Nephron (organoid): Measurements from ENCODE around the gene PTCD2.
A peak's percentile ranks its signal among the peaks of the same experiment; 100 is the strongest.

ENCODE experiments used
- H3K27ac Mint-ChIP-seq, 3 experiments: 2 replicates each; pipeline ENCODE4 v1.8.0; 2020; ENCODE audit warnings: mixed read lengths in 3 of 3, mild to moderate bottlenecking in 2 of 3, moderate library complexity in 1 of 3
- H3K27me3 Mint-ChIP-seq: 2 replicates; pipeline ENCODE4 v1.8.0; 2021; ENCODE audit warnings: low read depth, mild to moderate bottlenecking, moderate library complexity, mixed read lengths
- H3K36me3 Mint-ChIP-seq: 2 replicates; pipeline ENCODE4 v1.8.0; 2020; ENCODE audit warnings: low read depth, mixed read lengths
- H3K4me1 Mint-ChIP-seq: 2 replicates; pipeline ENCODE4 v1.8.0; 2020; ENCODE audit warnings: mixed read lengths
- H3K4me3 Mint-ChIP-seq, 3 experiments: 2 replicates each; pipeline ENCODE4 v1.8.0; 2020; ENCODE audit warnings: mild to moderate bottlenecking in 3 of 3, mixed read lengths in 3 of 3, moderate library complexity in 2 of 3
- H3K9me3 Mint-ChIP-seq: 2 replicates; pipeline ENCODE4 v1.8.0; 2020; ENCODE audit warnings: mixed read lengths
- TF ChIP-seq, protein P1 (sequence below), 3 experiments: fragments of 200-600 bp; sonication (generic); IDR thresholded peaks; one replicate each; pipeline ENCODE4 v1.5.0; 2021; ENCODE audit warnings: antibody characterized with exemption in 3 of 3; ENCODE audit not compliant: unreplicated experiment in 3 of 3

The PTCD2 gene

DNA sequence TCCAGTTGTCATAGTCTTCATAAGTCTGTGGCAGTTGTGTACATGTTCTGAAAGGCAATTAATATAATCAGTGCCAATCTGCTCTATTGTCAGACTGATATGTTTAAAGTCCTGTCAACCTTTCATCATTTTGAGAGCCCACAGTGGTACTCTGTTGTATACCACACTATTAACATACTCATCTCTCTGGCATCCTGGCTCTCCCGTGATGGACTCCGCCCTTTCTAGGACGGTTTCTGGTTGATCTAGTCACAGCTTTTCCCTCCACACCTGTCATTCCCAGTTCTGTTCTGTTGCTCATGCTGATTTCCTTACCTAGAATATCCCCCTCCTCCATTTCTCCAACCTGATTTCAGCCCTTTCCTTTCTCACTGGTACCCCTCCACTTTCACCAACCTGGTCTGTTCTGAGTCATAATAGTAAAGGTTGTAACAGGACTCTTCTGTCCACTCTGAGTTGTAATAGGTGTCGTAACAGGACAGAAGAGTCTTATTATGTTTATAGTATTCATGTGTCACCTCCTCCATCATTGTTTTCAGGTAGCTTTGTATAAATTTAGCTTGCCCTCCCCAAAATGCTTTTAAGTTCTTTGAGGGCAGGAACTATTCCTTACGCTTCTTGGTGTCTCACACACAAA is 4.1 kb downstream of the PTCD2 start:
- peaks cover 32% of the 10 kb centered on the region for H3K36me3 Mint-ChIP-seq

DNA sequence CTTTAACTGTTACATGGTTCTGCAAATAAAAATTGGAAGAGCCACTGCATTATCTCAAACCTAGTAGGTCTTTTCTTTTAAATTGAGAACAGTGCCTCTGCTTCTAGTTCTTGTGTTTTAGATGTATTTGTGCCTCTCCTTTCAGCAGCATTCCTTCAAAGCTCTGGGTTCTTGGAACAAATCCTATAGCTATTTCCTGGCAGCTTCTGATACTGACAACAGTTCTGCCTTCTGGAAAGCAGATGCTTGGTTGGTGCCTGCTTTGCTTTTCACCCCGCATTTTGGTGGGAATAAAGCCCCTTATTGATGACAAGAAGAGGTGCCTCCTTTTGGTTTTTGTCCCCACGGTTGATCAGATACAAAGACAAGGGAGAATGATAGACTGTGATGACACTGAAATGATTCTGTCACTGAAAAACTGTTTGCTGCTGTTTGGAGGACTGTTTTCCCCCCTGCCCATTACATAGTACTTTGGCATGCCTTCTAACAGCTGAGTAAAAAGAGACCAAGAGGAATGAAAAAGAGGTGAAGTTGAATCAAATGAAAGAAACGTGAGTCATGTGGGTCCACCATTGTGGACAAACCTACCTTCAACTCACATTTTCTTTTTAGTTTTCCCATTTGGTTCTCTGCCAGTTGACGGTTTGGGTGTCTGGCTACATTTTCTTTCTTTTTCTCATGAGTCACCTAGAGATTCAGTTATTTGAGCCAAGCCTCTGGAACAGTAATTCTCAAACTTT is 5.6 kb downstream of the PTCD2 start:
- no peaks in the 10 kb centered on the region for H3K27me3 Mint-ChIP-seq
- H3K4me1 Mint-ChIP-seq: peaks cover 8% of the 10 kb centered on the region
- H3K27ac Mint-ChIP-seq: no peak overlapping the region
- H3K36me3 Mint-ChIP-seq: peaks cover 40% of the 10 kb centered on the region
- TF ChIP-seq, protein P1, sequence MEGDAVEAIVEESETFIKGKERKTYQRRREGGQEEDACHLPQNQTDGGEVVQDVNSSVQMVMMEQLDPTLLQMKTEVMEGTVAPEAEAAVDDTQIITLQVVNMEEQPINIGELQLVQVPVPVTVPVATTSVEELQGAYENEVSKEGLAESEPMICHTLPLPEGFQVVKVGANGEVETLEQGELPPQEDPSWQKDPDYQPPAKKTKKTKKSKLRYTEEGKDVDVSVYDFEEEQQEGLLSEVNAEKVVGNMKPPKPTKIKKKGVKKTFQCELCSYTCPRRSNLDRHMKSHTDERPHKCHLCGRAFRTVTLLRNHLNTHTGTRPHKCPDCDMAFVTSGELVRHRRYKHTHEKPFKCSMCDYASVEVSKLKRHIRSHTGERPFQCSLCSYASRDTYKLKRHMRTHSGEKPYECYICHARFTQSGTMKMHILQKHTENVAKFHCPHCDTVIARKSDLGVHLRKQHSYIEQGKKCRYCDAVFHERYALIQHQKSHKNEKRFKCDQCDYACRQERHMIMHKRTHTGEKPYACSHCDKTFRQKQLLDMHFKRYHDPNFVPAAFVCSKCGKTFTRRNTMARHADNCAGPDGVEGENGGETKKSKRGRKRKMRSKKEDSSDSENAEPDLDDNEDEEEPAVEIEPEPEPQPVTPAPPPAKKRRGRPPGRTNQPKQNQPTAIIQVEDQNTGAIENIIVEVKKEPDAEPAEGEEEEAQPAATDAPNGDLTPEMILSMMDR (IDR thresholded peaks at IDR 0.05; ENCODE audit: unreplicated experiment in 3 of 3): no peak
- no peak overlapping the region for H3K4me3 Mint-ChIP-seq
- no peaks in the 10 kb centered on the region for H3K9me3 Mint-ChIP-seq

More for the DNA sequence above, 4.1 kb downstream of the PTCD2 start:
- no peaks in the 10 kb centered on the region for H3K9me3 Mint-ChIP-seq
- TF ChIP-seq, protein P1 (IDR thresholded peaks at IDR 0.05; ENCODE audit: unreplicated experiment in 3 of 3): no peak
- H3K4me1 Mint-ChIP-seq: peaks cover 13% of the 10 kb centered on the region
- H3K4me3 Mint-ChIP-seq: peak overlapping the region in 2 of 3 experiments; percentile 17 to 40
- no peaks in the 10 kb centered on the region for H3K27me3 Mint-ChIP-seq
- H3K27ac Mint-ChIP-seq: no peak overlapping the region

DNA sequence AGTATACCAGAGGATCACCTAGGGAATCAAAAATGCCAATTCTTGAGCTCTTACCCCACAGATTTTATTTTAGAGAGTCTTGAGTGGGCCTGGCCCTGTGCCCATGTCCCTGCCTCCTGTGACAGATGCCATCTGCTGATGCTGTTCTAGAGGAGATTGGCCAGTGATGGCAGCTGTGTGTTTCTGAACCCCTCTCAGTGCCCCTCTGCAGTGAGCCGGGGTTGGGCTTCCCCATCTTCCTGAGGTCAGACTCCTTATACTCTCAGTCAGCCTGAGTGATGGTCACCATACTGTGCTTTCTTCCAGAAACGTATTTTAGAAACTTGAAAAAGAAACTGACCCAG is 6.1 kb downstream of the PTCD2 start:
- peaks cover 8% of the 10 kb centered on the region for H3K4me1 Mint-ChIP-seq
- no peaks in the 10 kb centered on the region for H3K9me3 Mint-ChIP-seq
- H3K27me3 Mint-ChIP-seq: no peaks in the 10 kb centered on the region
- peaks cover 46% of the 10 kb centered on the region for H3K36me3 Mint-ChIP-seq
- H3K27ac Mint-ChIP-seq: no peak overlapping the region
- no peak overlapping the region for H3K4me3 Mint-ChIP-seq
- TF ChIP-seq, protein P1 (IDR thresholded peaks at IDR 0.05; ENCODE audit: unreplicated experiment in 3 of 3): no peak

DNA sequence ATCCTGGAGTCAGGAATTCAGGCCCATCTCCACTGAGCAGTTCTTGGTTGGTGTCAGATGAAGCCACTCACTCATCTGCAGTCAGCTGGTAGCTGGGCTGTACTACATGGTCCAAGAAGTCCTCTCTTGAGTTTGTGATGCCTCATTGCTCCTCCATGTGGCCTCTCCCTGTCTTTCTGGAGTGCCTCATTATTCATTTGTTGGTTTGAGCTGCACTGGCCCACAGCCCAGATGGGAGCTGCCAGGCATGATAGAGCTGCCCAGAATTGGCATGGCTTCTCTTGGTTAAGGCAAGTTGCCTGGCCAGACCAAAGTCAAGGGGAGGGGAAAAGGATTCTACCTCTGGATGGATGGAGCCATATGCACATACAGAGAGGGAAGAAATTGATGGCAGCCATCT is 8.0 kb downstream of the PTCD2 start:
- Mint-ChIP-seq H3K4me3 (no peak overlapping the region), H3K27ac (no peak overlapping the region), H3K9me3 (no peaks in the 10 kb centered on the region), H3K27me3 (no peaks in the 10 kb centered on the region), H3K4me1 (peaks cover 8% of the 10 kb centered on the region), H3K36me3 (peaks cover 51% of the 10 kb centered on the region)
- TF ChIP-seq, protein P1 (IDR thresholded peaks at IDR 0.05; ENCODE audit: unreplicated experiment in 3 of 3): no peak

DNA sequence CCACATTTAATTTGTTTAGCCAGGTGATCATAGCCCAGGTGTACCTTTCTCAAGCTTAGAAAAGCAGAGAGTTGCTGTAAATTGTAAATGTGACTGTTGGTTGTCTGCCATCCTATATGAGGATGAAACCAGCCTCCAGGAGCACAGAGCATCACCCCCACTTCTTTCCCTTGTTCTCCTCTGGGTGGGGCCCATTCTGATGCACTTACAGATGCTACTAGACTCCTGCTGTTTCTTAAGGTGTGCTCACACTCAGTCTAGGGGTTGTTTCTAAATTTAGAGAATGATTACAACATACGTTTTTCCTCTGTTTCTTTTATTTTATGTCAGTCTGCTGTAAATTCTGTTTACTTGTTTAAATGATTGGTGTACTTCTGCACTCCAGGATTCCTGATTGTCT is 10.5 kb downstream of the PTCD2 start:
- H3K4me1 Mint-ChIP-seq: peaks cover 6% of the 10 kb centered on the region
- no peaks in the 10 kb centered on the region for H3K9me3 Mint-ChIP-seq
- no peaks in the 10 kb centered on the region for H3K27me3 Mint-ChIP-seq
- peaks cover 48% of the 10 kb centered on the region for H3K36me3 Mint-ChIP-seq
- no peak overlapping the region for H3K27ac Mint-ChIP-seq
- no peak overlapping the region for H3K4me3 Mint-ChIP-seq
- TF ChIP-seq, protein P1 (IDR thresholded peaks at IDR 0.05; ENCODE audit: unreplicated experiment in 3 of 3): no peak

DNA sequence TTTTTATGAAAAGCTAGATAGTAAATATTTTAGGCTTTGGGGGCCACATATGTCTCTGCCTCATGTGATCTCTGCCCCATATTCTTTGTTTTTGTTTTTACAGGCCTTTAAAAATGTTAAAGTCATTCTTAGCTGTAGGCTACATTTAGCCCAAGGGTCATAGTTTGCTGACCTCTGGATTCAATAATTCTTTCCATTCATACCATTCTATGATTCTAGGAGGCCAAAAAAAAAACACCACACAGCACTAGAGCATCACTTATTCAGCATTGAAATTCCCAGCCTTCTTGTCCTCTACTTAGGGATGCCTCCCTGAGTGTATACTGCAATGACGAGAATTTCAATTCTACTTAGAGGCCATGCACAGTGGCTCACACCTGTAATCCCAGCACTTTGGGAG is 17.0 kb downstream of the PTCD2 start:
- Mint-ChIP-seq H3K27ac (no peak overlapping the region), H3K4me3 (no peak overlapping the region)
- TF ChIP-seq, protein P1 (IDR thresholded peaks at IDR 0.05; ENCODE audit: unreplicated experiment in 3 of 3): no peak

More for the DNA sequence above, 17.0 kb downstream of the PTCD2 start:
- H3K27me3 Mint-ChIP-seq: no peaks in the 10 kb centered on the region
- H3K4me1 Mint-ChIP-seq: no peaks in the 10 kb centered on the region
- no peaks in the 10 kb centered on the region for H3K9me3 Mint-ChIP-seq
- peaks cover 39% of the 10 kb centered on the region for H3K36me3 Mint-ChIP-seq
